Cardiac fibroblast (primary cell): ENCODE results near the gene NAE1.

Experiments
- DNase-seq, 2 donors: peaks; one replicate each; pipeline versions ENCODE4 v3.0.0 to v3.0.0-alpha.2; 2010; ENCODE audit warnings: low read depth in 2 of 2
- H3K4me3 ChIP-seq, 2 donors: replicated peaks in 1 of 2; 1 replicate in 1 of 2; 2 replicates in 1 of 2; pipeline ENCODE4 v1.5.1; 2011; ENCODE audit warnings: low read depth in 2 of 2, low read length in 2 of 2, mild to moderate bottlenecking in 2 of 2, moderate library complexity in 1 of 2
- TF ChIP-seq, protein P1 (sequence below): IDR thresholded peaks from one replicate; pipeline ENCODE4 v1.5.1; 2011; ENCODE audit warnings: low read depth, mild to moderate bottlenecking, low read length, inconsistent platforms

The NAE1 gene

GRCh38 chr16:66849549-66849948 is 18.8 kb upstream of the NAE1 start:
- H3K4me3 ChIP-seq, result no peak overlapping the region
- DNase-seq, result no peak
- TF ChIP-seq, protein P1, sequence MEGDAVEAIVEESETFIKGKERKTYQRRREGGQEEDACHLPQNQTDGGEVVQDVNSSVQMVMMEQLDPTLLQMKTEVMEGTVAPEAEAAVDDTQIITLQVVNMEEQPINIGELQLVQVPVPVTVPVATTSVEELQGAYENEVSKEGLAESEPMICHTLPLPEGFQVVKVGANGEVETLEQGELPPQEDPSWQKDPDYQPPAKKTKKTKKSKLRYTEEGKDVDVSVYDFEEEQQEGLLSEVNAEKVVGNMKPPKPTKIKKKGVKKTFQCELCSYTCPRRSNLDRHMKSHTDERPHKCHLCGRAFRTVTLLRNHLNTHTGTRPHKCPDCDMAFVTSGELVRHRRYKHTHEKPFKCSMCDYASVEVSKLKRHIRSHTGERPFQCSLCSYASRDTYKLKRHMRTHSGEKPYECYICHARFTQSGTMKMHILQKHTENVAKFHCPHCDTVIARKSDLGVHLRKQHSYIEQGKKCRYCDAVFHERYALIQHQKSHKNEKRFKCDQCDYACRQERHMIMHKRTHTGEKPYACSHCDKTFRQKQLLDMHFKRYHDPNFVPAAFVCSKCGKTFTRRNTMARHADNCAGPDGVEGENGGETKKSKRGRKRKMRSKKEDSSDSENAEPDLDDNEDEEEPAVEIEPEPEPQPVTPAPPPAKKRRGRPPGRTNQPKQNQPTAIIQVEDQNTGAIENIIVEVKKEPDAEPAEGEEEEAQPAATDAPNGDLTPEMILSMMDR, result no peak

DNA sequence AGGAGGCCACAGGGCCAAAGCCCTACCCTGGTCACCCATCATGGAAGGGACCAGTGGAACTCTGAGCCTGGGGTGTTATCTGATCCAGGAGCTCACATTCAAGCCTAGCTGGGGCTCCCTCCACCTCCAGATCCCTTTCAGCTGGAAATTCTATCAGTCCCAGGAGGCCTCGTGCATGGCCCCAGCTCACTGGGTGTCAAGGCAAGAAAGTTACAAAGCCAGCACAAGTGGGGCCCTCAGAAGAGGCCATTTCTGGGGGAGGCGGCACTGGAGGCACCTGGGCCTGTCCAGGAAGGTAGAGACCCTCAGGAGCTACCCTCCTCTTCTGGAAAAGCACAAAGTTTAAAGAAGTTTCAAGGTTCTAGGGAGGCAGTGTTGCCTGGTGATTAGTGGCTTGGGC is 18.2 kb upstream of the NAE1 start:
- H3K4me3 ChIP-seq, result no peak overlapping the region
- no peak for DNase-seq
- TF ChIP-seq, protein P1, result no peak

GRCh38 chr16:66848172-66848571 is 17.4 kb upstream of the NAE1 start:
- no peak overlapping the region for H3K4me3 ChIP-seq
- no peak for DNase-seq
- TF ChIP-seq, protein P1, result no peak

GRCh38 chr16:66847533-66848067 is 16.8 kb upstream of the NAE1 start:
- H3K4me3 ChIP-seq, result no peak overlapping the region
- TF ChIP-seq, protein P1, result no peak
- no peak for DNase-seq

GRCh38 chr16:66846831-66847230 is 16.1 kb upstream of the NAE1 start:
- TF ChIP-seq, protein P1, result no peak
- H3K4me3 ChIP-seq, result no peak overlapping the region
- no peak for DNase-seq

DNA sequence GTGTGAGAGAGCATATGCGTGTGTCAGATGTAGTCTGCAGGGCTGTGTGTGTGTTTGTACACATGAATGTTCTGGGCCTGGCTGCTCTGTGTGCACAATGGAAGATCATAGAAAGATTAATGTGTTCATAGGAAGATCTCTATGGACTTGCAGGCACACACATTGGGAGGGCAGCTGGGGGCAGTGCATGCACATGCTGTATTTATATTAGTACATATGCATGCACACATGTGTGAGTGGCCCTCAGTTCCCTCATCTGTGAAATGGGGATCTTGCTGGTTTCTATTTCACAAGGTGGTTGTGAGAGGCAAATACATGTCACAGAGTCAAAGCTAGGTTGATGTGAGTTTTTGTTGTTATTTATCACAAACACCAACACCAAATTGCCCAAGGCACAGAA is 15.5 kb upstream of the NAE1 start:
- no peak overlapping the region for H3K4me3 ChIP-seq
- TF ChIP-seq, protein P1, result no peak
- DNase-seq, result no peak

- TF ChIP-seq, protein P1, result no peak
- H3K4me3 ChIP-seq, result no peak overlapping the region
- DNase-seq, result no peak
Measured at GRCh38 chr16:66845791-66846221, 15.0 kb upstream of the NAE1 start.
